GM12891 (cell line): ENCODE results near the gene RPEL1.
"Not testable (repeated sequence)": the region's sequence is repeated elsewhere in the genome, so short reads cannot be mapped to it uniquely, and the experiment has no call there.

Source experiments
- DNase-seq: peaks from one replicate; pipeline ENCODE4 v3.0.0; 2011; ENCODE audit warnings: low spot score; ENCODE audit not compliant: insufficient read length
- FAIRE-seq: peaks from 2 replicates; lab custom pipeline; 2011; peaks lifted over from hg19 to GRCh38; lab: Jason Lieb, UNC
- PAX5 ChIP-seq: IDR thresholded peaks from 2 replicates; pipeline ENCODE4 v1.6.1; 2011; ENCODE audit warnings: low read length, moderate library complexity, mild to moderate bottlenecking; ENCODE audit not compliant: insufficient read depth, severe bottlenecking
- POLR2A ChIP-seq: IDR thresholded peaks from 2 replicates; pipeline ENCODE4 v1.6.1; 2011; ENCODE audit warnings: low read depth, low read length, control low read depth
- POLR2AphosphoS5 ChIP-seq: IDR thresholded peaks from 2 replicates; pipeline ENCODE4 v1.6.1; 2011; ENCODE audit warnings: low read depth, low read length, control low read depth
- POU2F2 ChIP-seq: IDR thresholded peaks from 2 replicates; pipeline ENCODE4 v1.6.1; 2011; ENCODE audit warnings: low read depth, mild to moderate bottlenecking, control low read depth, low read length, moderate library complexity
- SPI1 ChIP-seq: IDR thresholded peaks from 2 replicates; pipeline ENCODE4 v1.6.1; 2011; ENCODE audit warnings: low read depth, low read length, control low read depth
- TAF1 ChIP-seq: IDR thresholded peaks from 2 replicates; pipeline ENCODE4 v1.6.1; 2011; ENCODE audit warnings: low read depth, low read length, control low read depth

Gene RPEL1

GRCh38 chr10:103215601-103216000 is 30.1 kb upstream of the RPEL1 start:
- DNase-seq (no peak), FAIRE-seq (no peak)
- TF ChIP-seq TAF1 (no peak), POU2F2 (no peak), POLR2A (no peak), SPI1 (no peak), PAX5 (no peak), POLR2AphosphoS5 (no peak)

DNA sequence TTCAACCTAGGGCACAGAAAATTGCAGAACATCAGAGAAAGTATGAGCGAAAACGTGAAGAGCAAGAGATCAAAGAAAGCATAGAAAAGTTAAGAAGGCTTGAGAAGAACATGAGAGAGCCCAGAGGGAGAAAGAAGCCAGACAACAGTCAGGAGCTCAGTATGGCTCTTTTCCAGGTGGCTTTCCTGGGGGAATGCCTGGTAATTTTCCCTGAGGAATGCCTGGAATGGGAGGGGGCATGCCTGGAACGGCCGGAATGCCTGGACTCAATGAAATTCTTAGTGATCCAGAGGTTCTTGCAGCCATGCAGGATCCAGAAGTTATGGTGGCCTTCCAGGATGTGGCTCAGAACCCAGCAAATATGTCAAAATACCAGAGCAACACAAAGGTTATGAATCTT is 29.3 kb upstream of the RPEL1 start:
- not testable (repeated sequence) for FAIRE-seq, DNase-seq

DNA sequence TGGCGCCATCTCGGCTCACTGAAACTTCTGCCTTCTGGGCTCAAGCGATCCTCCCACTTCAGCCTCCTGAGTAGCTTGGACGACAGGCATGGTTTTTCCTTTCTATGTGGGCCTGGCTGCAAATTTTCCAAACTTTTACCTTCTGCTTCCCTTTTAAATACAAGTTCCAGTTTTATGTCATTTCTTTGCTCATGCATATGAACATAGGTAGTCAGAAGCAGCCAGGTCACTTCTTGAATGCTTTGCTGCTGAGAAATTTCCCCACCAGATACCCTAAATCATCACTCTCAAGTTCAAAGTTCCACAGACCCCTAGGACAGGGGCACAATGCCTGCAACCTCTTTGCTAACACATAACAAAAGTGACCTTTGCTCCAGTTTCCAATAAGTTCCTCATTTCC is 21.6 kb upstream of the RPEL1 start:
- no peak for FAIRE-seq
- DNase-seq, result no peak
- TF ChIP-seq PAX5 (no peak), POU2F2 (no peak), POLR2AphosphoS5 (no peak), SPI1 (no peak), TAF1 (no peak), POLR2A (no peak)

DNA sequence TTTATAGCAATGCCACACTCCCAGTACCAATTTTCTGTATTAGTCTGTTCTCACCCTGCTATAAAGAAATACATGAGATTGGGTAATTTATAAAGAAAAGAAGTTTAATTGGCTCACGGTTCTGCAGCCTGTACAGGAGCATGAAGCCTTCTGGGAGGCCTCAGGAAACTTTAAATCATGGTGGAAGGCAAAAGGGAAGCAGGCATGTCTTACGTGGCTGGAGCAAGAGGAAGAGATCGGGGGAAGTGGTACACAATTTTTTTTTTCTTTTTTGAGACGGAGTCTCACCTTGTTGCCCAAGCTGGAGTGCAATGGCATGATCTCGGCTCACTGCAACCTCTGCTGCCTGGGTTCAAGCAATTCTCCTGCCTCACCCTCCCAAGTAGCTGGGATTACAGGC is 21.0 kb upstream of the RPEL1 start:
- not testable (repeated sequence) for DNase-seq, FAIRE-seq

DNA sequence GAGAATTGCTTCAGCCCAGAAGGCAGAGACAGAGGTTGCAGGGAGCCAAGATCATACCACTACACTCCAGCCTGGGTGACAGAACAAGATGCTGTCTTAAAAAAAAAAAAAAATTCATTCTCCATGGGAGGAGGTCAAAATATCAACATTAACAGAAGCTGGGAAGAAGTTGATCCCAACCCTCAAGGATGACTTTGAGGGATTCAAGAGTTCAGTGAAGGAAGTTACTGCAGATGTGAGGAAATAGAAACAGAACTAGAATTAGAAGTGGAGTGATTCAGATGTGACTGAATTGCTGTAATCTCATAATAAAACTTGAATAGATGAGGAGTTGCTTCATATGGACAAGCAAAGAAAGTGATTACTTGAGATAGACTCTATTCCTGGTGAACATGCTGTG is 19.7 kb upstream of the RPEL1 start:
- TF ChIP-seq PAX5 (no peak), POU2F2 (no peak), TAF1 (no peak), POLR2AphosphoS5 (no peak), POLR2A (no peak), SPI1 (no peak)
- FAIRE-seq, result no peak
- no peak for DNase-seq

- FAIRE-seq, result no peak
- TF ChIP-seq POLR2AphosphoS5, result no peak
- TF ChIP-seq POLR2A, result no peak
- no peak for TF ChIP-seq TAF1
- no peak for TF ChIP-seq PAX5
- no peak for TF ChIP-seq POU2F2
- TF ChIP-seq SPI1, result no peak
- no peak for DNase-seq
Observed at GRCh38 chr10:103227416-103227815, 18.3 kb upstream of the RPEL1 start.

- DNase-seq (no peak), FAIRE-seq (no peak)
- no peak for TF ChIP-seq POLR2A
- TF ChIP-seq SPI1, result no peak
- no peak for TF ChIP-seq TAF1
- TF ChIP-seq PAX5, result no peak
- no peak for TF ChIP-seq POLR2AphosphoS5
- TF ChIP-seq POU2F2, result no peak
Observed at GRCh38 chr10:103231047-103231551, 14.6 kb upstream of the RPEL1 start.

GRCh38 chr10:103232131-103232673 is 13.5 kb upstream of the RPEL1 start:
- no peak for FAIRE-seq
- no peak for TF ChIP-seq POLR2AphosphoS5
- no peak for TF ChIP-seq POLR2A
- TF ChIP-seq SPI1, result no peak
- TF ChIP-seq POU2F2, result no peak
- TF ChIP-seq PAX5, result no peak
- no peak for TF ChIP-seq TAF1
- DNase-seq, result no peak

GRCh38 chr10:103232772-103233488 is 12.8 kb upstream of the RPEL1 start:
- no peak for TF ChIP-seq PAX5
- TF ChIP-seq SPI1, result no peak; the same call in 1 of the 2 replicates
- TF ChIP-seq TAF1, result no peak
- no peak for TF ChIP-seq POLR2A
- TF ChIP-seq POLR2AphosphoS5, result no peak
- no peak for TF ChIP-seq POU2F2
- DNase-seq (no peak), FAIRE-seq (no peak)

DNA sequence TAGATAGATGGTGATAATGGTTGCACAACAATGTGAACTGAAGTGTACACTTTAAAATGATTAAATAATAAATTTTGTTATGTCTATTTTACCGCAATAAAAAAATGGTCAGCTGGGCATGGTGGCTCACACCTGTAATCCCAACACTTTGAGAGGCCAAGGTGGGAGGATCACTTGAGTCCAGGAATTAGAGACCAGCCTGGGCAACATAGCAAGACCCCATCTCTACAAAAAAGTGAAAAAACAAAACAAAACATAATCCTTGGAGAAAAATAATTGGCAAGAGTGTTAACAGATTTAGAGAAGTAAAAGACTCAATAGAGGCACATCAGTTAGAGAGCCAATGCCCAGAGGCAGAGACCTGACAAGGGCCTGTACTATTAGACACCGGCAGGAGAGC is 9.9 kb upstream of the RPEL1 start:
- FAIRE-seq (no peak), DNase-seq (no peak)
- TF ChIP-seq POLR2AphosphoS5, result no peak
- no peak for TF ChIP-seq SPI1
